Smooth muscle cell (in vitro differentiated cells): ENCODE results near the gene NFAT5. TPM values are rescaled to one million over a fixed set of nuclear protein-coding genes. Genes with fewer than 3 reads are reported as not detected.
A peak's percentile ranks its signal among the peaks of the same experiment; 100 is the strongest.

ENCODE experiments used
- DNase-seq: peaks from one replicate; lab custom pipeline; 2025; ENCODE audit not compliant: unreplicated experiment; lab: John Stamatoyannopoulos, UW
- H2AFZ ChIP-seq: fragments of 200-600 bp; sonication (generic); 2 replicates; pipeline ENCODE4 v1.6.0; 2016; ENCODE audit warnings: antibody characterized with exemption, low read depth, mild to moderate bottlenecking
- H3F3A ChIP-seq: fragments of 200-600 bp; sonication (generic); 2 replicates; pipeline ENCODE4 v1.6.0; 2017; ENCODE audit warnings: antibody characterized with exemption, low read depth
- H3K27ac ChIP-seq: fragments of 200-600 bp; sonication (generic); 2 replicates; pipeline ENCODE4 v1.5.1; 2016; ENCODE audit warnings: low read depth, mild to moderate bottlenecking
- H3K27me3 ChIP-seq: fragments of 200-600 bp; sonication (generic); 2 replicates; pipeline ENCODE4 v1.6.1; 2016; ENCODE audit warnings: low read depth, mild to moderate bottlenecking
- H3K36me3 ChIP-seq: fragments of 200-600 bp; sonication (generic); 2 replicates; pipeline ENCODE4 v1.5.1; 2016; ENCODE audit warnings: low read depth
- H3K4me1 ChIP-seq: fragments of 200-600 bp; sonication (generic); 2 replicates; pipeline ENCODE4 v1.5.1; 2016; ENCODE audit warnings: low read depth
- H3K4me2 ChIP-seq: fragments of 200-600 bp; sonication (generic); 2 replicates; pipeline ENCODE4 v1.6.0; 2016; ENCODE audit warnings: mild to moderate bottlenecking
- H3K4me3 ChIP-seq: fragments of 200-600 bp; sonication (generic); 2 replicates; pipeline ENCODE4 v1.5.1; 2016; ENCODE audit warnings: mild to moderate bottlenecking
- H3K79me2 ChIP-seq: fragments of 200-600 bp; sonication (generic); 2 replicates; pipeline ENCODE4 v1.6.0; 2016; ENCODE audit warnings: low read depth, mild to moderate bottlenecking
- H3K9ac ChIP-seq: fragments of 200-600 bp; sonication (generic); 2 replicates; pipeline ENCODE4 v1.6.0; 2016; ENCODE audit warnings: low read depth
- H3K9me3 ChIP-seq: fragments of 200-600 bp; sonication (generic); replicated peaks from 2 replicates; pipeline ENCODE4 v1.5.1; 2016; ENCODE audit warnings: low read depth
- H4K20me1 ChIP-seq: fragments of 200-600 bp; sonication (generic); 2 replicates; pipeline ENCODE4 v1.6.0; 2016; ENCODE audit warnings: low read depth
- CTCF ChIP-seq: fragments of 200-600 bp; sonication (generic); IDR thresholded peaks from 2 replicates; pipeline ENCODE4 v1.5.1; 2017; ENCODE audit warnings: borderline replicate concordance, mild to moderate bottlenecking, antibody characterized with exemption; ENCODE audit not compliant: insufficient read depth, poor library complexity, severe bottlenecking
- WGBS: methylation state at CpG from one replicate; pipeline ENCODE4 v1.1.7; 2016; ENCODE audit warnings: low lambda C conversion rate; 5-methylcytosine and 5-hydroxymethylcytosine counted together
- polyA plus RNA-seq: library from polyadenylated mRNA; unstranded; fragments of >200 nt; fragmentation: Nextera tagmentation; extraction: Ambion mirVana; gene quantifications from 2 replicates; pipeline ENCODE4 v1.2.1, GENCODE V29; 2016
- total RNA-seq: library from RNA; depleted of rRNA; stranded (reverse); fragments of >200 nt; gene quantifications from 2 replicates; pipeline ENCODE4 v1.2.3, GENCODE V29; 2014

Gene NFAT5
- total and polyA plus RNA-seq, 2 experiments from 2014 or later, result 4.2 to 44.3 TPM

GRCh38 chr16:69644790-69645189 is 79.0 kb downstream of the NFAT5 start:
- Histone ChIP-seq H3K27ac (no peak overlapping the region), H3K4me2 (no peak overlapping the region), H4K20me1 (peaks cover 64% of the 10 kb centered on the region), H3F3A (no peaks in the 10 kb centered on the region), H2AFZ (no peak overlapping the region), H3K27me3 (no peaks in the 10 kb centered on the region), H3K9me3 (no peaks in the 10 kb centered on the region), H3K9ac (no peak overlapping the region), H3K4me3 (no peak overlapping the region), H3K36me3 (peaks cover 23% of the 10 kb centered on the region), H3K79me2 (peaks cover 77% of the 10 kb centered on the region), H3K4me1 (no peaks in the 10 kb centered on the region)
- DNase-seq, result no peak
- WGBS, result 68% methylated on average over 1 of the region's 1 CpG
- no peak for TF ChIP-seq CTCF

GRCh38 chr16:69647020-69647419 is 81.3 kb downstream of the NFAT5 start:
- no peaks in the 10 kb centered on the region for H3K9me3 ChIP-seq
- H3K27ac ChIP-seq, result no peak overlapping the region
- WGBS, result 98% methylated on average over 5 of the region's 5 CpGs
- no peak for DNase-seq
- no peaks in the 10 kb centered on the region for H3K27me3 ChIP-seq
- no peak overlapping the region for H3K9ac ChIP-seq
- H3K36me3 ChIP-seq, result peaks cover 37% of the 10 kb centered on the region
- peaks cover 58% of the 10 kb centered on the region for H4K20me1 ChIP-seq
- H3K79me2 ChIP-seq, result peaks cover 66% of the 10 kb centered on the region
- H3F3A ChIP-seq, result no peaks in the 10 kb centered on the region
- no peak overlapping the region for H3K4me3 ChIP-seq
- no peak for TF ChIP-seq CTCF
- no peak overlapping the region for H3K4me2 ChIP-seq
- H3K4me1 ChIP-seq, result no peaks in the 10 kb centered on the region
- H2AFZ ChIP-seq, result no peak overlapping the region

DNA sequence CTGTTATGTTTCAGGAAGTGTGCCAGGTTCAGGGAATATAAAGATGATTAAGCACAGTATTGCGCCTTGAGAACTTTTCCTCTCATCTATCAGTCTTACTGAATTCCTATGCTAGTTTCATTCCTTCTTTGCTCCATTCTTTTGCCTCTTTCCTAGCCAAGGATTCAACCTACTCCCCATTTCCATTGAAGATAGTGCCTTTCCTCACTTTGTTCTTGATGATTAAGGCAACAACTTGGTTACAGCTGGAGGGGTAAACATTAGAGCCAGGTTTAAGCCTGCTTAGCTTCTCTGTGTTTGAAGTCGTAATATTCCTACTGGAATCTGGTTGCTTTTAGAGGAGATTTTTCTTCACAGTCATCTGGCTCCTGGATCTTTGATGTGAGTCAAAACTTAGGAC is 85.5 kb downstream of the NFAT5 start:
- Histone ChIP-seq H3K79me2 (peaks cover 49% of the 10 kb centered on the region), H3K4me2 (no peak overlapping the region), H3K27me3 (no peaks in the 10 kb centered on the region), H3K27ac (no peak overlapping the region), H3F3A (no peaks in the 10 kb centered on the region), H3K9me3 (no peaks in the 10 kb centered on the region), H3K4me1 (no peaks in the 10 kb centered on the region), H2AFZ (no peak overlapping the region), H3K36me3 (peaks cover 57% of the 10 kb centered on the region), H3K4me3 (no peak overlapping the region), H4K20me1 (peaks cover 22% of the 10 kb centered on the region), H3K9ac (no peak overlapping the region)
- DNase-seq, result no peak
- 85% methylated on average over 2 of the region's 2 CpGs for WGBS
- no peak for TF ChIP-seq CTCF

GRCh38 chr16:69654280-69654931 is 88.6 kb downstream of the NFAT5 start:
- 98% methylated on average over 3 of the region's 3 CpGs for WGBS
- H3K79me2 ChIP-seq, result peaks cover 31% of the 10 kb centered on the region
- H3K4me2 ChIP-seq, result no peak overlapping the region
- no peaks in the 10 kb centered on the region for H3K27me3 ChIP-seq
- peak overlapping the region; percentile 3 for H3K27ac ChIP-seq
- H3K4me3 ChIP-seq, result no peak overlapping the region
- no peak overlapping the region for H2AFZ ChIP-seq
- peaks cover 40% of the 10 kb centered on the region for H3K36me3 ChIP-seq
- H4K20me1 ChIP-seq, result peaks cover 13% of the 10 kb centered on the region
- no peaks in the 10 kb centered on the region for H3K9me3 ChIP-seq
- no peak for TF ChIP-seq CTCF
- no peaks in the 10 kb centered on the region for H3F3A ChIP-seq
- DNase-seq, result no peak
- no peak overlapping the region for H3K9ac ChIP-seq
- no peaks in the 10 kb centered on the region for H3K4me1 ChIP-seq
